Common myeloid progenitor, CD34-positive (primary cell): Measurements from ENCODE around the gene SYNPR.

Experiments
- CTCF ChIA-PET: fragments of 350-600 bp; sonication (Branson Sonifier 250); formaldehyde crosslinking; loops from one replicate; lab custom pipeline; 2021; ENCODE audit warnings: antibody characterized with exemption; lab: Charles Lee
- POLR2A ChIA-PET: fragments of 350-600 bp; sonication (Branson Sonifier 250); formaldehyde crosslinking; loops from one replicate; lab custom pipeline; 2021; ENCODE audit warnings: antibody characterized with exemption; lab: Charles Lee
- DNase-seq, 3 donors: peaks; one replicate each; pipeline versions ENCODE4 v3.0.0 to v3.0.0-alpha.2; 2013
- H3K27ac ChIP-seq, 2 experiments: 1 replicate in 1 of 2; 2 replicates in 1 of 2; pipeline ENCODE4 v1.7.0; 2013; ENCODE audit warnings: inconsistent platforms in 2 of 2, low read length in 2 of 2, mild to moderate bottlenecking in 2 of 2, low read depth in 1 of 2, moderate library complexity in 1 of 2; ENCODE audit not compliant: severe bottlenecking in 2 of 2, insufficient read depth in 1 of 2, poor library complexity in 1 of 2
- H3K27me3 ChIP-seq, 5 experiments: replicated peaks in 2 of 5; 1 replicate in 3 of 5; 2 replicates in 2 of 5; pipeline versions ENCODE4 v1.6.1 to v1.7.0; 2013; ENCODE audit warnings: low read length in 4 of 5, mild to moderate bottlenecking in 2 of 5, moderate library complexity in 2 of 5, inconsistent platforms in 1 of 5; ENCODE audit not compliant: insufficient read depth in 5 of 5, control insufficient read depth in 4 of 5
- H3K36me3 ChIP-seq, 4 experiments: 1 replicate in 2 of 4; 2 replicates in 2 of 4; pipeline versions ENCODE4 v1.6.1 to v1.7.0; 2013; ENCODE audit warnings: low read length in 3 of 4, control low read depth in 1 of 4, mild to moderate bottlenecking in 1 of 4; ENCODE audit not compliant: control insufficient read depth in 4 of 4, insufficient read depth in 4 of 4
- H3K4me1 ChIP-seq, 4 experiments: 1 replicate in 3 of 4; 2 replicates in 1 of 4; pipeline versions ENCODE4 v1.6.1 to v1.7.1; 2013; ENCODE audit warnings: low read length in 3 of 4, mild to moderate bottlenecking in 3 of 4, control low read depth in 1 of 4, inconsistent platforms in 1 of 4, moderate library complexity in 1 of 4; ENCODE audit not compliant: control insufficient read depth in 4 of 4, insufficient read depth in 4 of 4; ENCODE audit errors: control extremely low read depth in 1 of 4
- H3K4me3 ChIP-seq, 7 experiments: 1 replicate in 4 of 7; 2 replicates in 3 of 7; pipeline versions ENCODE4 v1.5.1 to v1.7.0; 2013; ENCODE audit warnings: mild to moderate bottlenecking in 7 of 7, low read length in 6 of 7, moderate library complexity in 6 of 7, inconsistent platforms in 2 of 7, low read depth in 2 of 7, control low read depth in 1 of 7; ENCODE audit not compliant: insufficient read depth in 4 of 7, control insufficient read depth in 1 of 7; ENCODE audit errors: extremely low read depth in 1 of 7
- H3K9me3 ChIP-seq, 5 experiments: 1 replicate in 4 of 5; 2 replicates in 1 of 5; pipeline versions ENCODE4 v1.6.1 to v1.7.1; 2013; ENCODE audit warnings: low read length in 4 of 5, mild to moderate bottlenecking in 2 of 5, inconsistent platforms in 1 of 5, low read depth in 1 of 5, moderate library complexity in 1 of 5; ENCODE audit not compliant: control insufficient read depth in 4 of 5, insufficient read depth in 2 of 5; ENCODE audit errors: control extremely low read depth in 1 of 5
- WGBS: methylation state at CpG from one replicate; pipeline ENCODE4 v1.1.5; 2013; ENCODE audit not compliant: insufficient coverage; 5-methylcytosine and 5-hydroxymethylcytosine counted together

Gene SYNPR

DNA sequence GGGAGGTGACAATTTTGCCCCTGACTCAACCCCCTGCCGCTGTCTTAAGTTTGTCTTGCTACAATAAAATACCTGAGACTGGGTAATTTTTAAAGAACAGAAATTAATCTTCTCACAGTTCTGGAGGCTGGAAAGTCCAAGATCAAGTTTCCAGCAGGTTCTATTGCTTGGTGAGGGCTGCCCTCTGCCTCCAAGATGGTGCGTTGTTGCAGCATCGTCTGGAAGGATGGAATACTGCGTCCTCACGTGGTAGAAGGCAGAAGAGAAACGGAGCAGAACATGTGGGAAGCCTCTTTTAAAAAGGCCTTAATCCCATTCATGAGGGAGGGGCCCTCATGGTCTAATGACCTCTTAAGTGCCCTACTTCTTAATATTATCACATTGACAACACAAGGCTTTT is 287.1 kb downstream of the SYNPR start:
- no peak overlapping the region for H3K4me3 ChIP-seq
- POLR2A ChIA-PET = no interaction called here
- H3K36me3 ChIP-seq = no peaks in the 10 kb centered on the region
- no peaks in the 10 kb centered on the region for H3K4me1 ChIP-seq
- CTCF ChIA-PET = no interaction called here
- no peak for DNase-seq
- H3K27ac ChIP-seq = no peak overlapping the region
- H3K9me3 ChIP-seq = peaks cover 0 to 3% (median 0%) of the 10 kb centered on the region in 5 experiments
- no peaks in the 10 kb centered on the region for H3K27me3 ChIP-seq
- WGBS = 83% methylated on average over 5 of the region's 6 CpGs

DNA sequence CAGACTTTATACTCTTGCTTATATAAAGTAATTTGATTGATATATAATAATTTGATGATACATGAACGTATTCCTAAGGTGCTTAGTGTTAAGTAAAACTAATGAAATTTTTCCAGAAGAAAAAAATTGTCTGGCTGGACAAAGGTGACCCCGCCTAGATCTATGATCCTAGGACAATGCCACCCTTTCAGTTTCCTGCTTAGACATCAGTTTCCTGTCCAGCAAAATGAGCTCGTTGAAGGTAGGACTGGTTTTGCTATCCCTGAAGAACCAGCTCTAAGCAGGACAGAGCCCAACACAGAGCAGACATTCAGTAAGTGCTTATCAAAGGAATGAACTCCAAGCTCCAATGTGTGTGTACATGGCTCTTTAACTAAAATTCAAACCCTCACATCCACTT is 293.6 kb downstream of the SYNPR start:
- no peak for DNase-seq
- Histone ChIP-seq H3K27ac (no peak overlapping the region), H3K36me3 (no peaks in the 10 kb centered on the region), H3K4me1 (no peaks in the 10 kb centered on the region), H3K9me3 (peaks cover 0 to 3% (median 0%) of the 10 kb centered on the region in 5 experiments), H3K4me3 (no peak overlapping the region), H3K27me3 (no peaks in the 10 kb centered on the region)
- POLR2A ChIA-PET = no interaction called here
- WGBS = 83% methylated on average over 2 of the region's 3 CpGs
- CTCF ChIA-PET = no interaction called here

DNA sequence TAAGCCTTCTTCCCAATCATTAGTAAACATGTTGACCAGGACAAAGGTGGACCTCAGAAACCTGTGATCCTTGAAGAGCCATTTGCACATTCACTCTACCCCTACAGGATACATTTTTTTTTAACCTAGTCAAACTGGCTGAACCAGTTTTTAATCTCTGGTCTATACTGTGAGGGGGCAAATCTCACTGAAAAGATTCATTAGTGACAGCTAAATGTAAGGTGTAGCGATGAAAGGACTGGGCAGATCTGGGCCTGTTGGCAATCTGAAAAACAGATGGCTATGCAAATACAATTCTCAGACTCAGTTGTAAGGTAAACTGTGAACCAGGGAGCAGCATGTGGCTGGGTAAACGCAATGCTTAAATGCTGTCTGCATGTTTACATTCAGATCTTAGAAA is 298.7 kb downstream of the SYNPR start:
- 100% methylated on average over 1 of the region's 2 CpGs for WGBS
- H3K27ac ChIP-seq = no peak overlapping the region
- H3K9me3 ChIP-seq = no peaks in the 10 kb centered on the region
- no peaks in the 10 kb centered on the region for H3K36me3 ChIP-seq
- ChIA-PET CTCF (no interaction called here), POLR2A (no interaction called here)
- no peak overlapping the region for H3K4me3 ChIP-seq
- H3K4me1 ChIP-seq = no peaks in the 10 kb centered on the region
- no peaks in the 10 kb centered on the region for H3K27me3 ChIP-seq
- no peak for DNase-seq

GRCh38 chr3:63578858-63579257 is 300.8 kb downstream of the SYNPR start:
- no peaks in the 10 kb centered on the region for H3K4me1 ChIP-seq
- ChIA-PET POLR2A (no interaction called here), CTCF (no interaction called here)
- no peak overlapping the region for H3K27ac ChIP-seq
- WGBS = no CpG with 5 or more reads among the region's 2 CpGs
- no peaks in the 10 kb centered on the region for H3K36me3 ChIP-seq
- no peaks in the 10 kb centered on the region for H3K9me3 ChIP-seq
- no peak for DNase-seq
- H3K4me3 ChIP-seq = no peak overlapping the region
- no peaks in the 10 kb centered on the region for H3K27me3 ChIP-seq

- ChIA-PET CTCF (no interaction called here), POLR2A (no interaction called here)
- no peaks in the 10 kb centered on the region for H3K4me1 ChIP-seq
- no CpG with 5 or more reads among the region's 2 CpGs for WGBS
- no peak overlapping the region for H3K27ac ChIP-seq
- no peak for DNase-seq
- no peak overlapping the region for H3K4me3 ChIP-seq
- H3K27me3 ChIP-seq = no peaks in the 10 kb centered on the region
- H3K9me3 ChIP-seq = no peaks in the 10 kb centered on the region
- no peaks in the 10 kb centered on the region for H3K36me3 ChIP-seq
Measured at GRCh38 chr3:63580151-63580550, 302.0 kb downstream of the SYNPR start.

GRCh38 chr3:63582943-63583500 is 304.9 kb downstream of the SYNPR start:
- H3K27me3 ChIP-seq = no peaks in the 10 kb centered on the region
- no peak overlapping the region for H3K27ac ChIP-seq
- H3K9me3 ChIP-seq = no peaks in the 10 kb centered on the region
- DNase-seq = no peak
- ChIA-PET POLR2A (no interaction called here), CTCF (interaction anchor here (0.7 kb wide), 1 partner anchor 278 kb away, joined by 3 read pairs; no protein-coding TSS in a partner anchor)
- no peaks in the 10 kb centered on the region for H3K36me3 ChIP-seq
- 90% methylated on average over 3 of the region's 3 CpGs for WGBS
- no peak overlapping the region for H3K4me3 ChIP-seq
- no peaks in the 10 kb centered on the region for H3K4me1 ChIP-seq

- Histone ChIP-seq H3K27ac (no peak overlapping the region), H3K4me3 (no peak overlapping the region), H3K36me3 (no peaks in the 10 kb centered on the region), H3K4me1 (no peaks in the 10 kb centered on the region), H3K9me3 (peaks cover 0 to 6% (median 0%) of the 10 kb centered on the region in 5 experiments), H3K27me3 (no peaks in the 10 kb centered on the region)
- POLR2A ChIA-PET = no interaction called here
- CTCF ChIA-PET = no interaction called here
- WGBS = no CpG with 5 or more reads among the region's 1 CpG
- DNase-seq = no peak
Measured at GRCh38 chr3:63584681-63585080, 306.6 kb downstream of the SYNPR start.
